Ovary (tissue), 9 donors: ENCODE measurements around the gene GFRA1. TPM values are rescaled to one million over a fixed set of nuclear protein-coding genes. Genes with fewer than 3 reads are reported as not detected.

Source experiments
- DNase-seq, 5 donors: peaks; one replicate each; pipeline ENCODE4 v3.0.0-alpha.2; 2019 to 2020
- H3K27ac ChIP-seq, 2 donors: fragments of 200-600 bp; one replicate each; pipeline versions ENCODE4 v1.5.1 to v1.8.0; 2019 to 2022
- H3K27me3 ChIP-seq: fragments of 200-600 bp; one replicate; pipeline ENCODE4 v1.8.0; 2022
- H3K36me3 ChIP-seq: fragments of 200-600 bp; sonication (generic); one replicate; pipeline ENCODE4 v1.5.1; 2019
- H3K4me1 ChIP-seq: one replicate; pipeline ENCODE4 v1.8.1; 2013; ENCODE audit warnings: mild to moderate bottlenecking, moderate library complexity; ENCODE audit not compliant: insufficient read depth
- H3K4me3 ChIP-seq: fragments of 200-600 bp; sonication (generic); one replicate; pipeline ENCODE4 v1.5.1; 2017
- H3K9me3 ChIP-seq, 2 donors: fragments of 200-600 bp in 1 of 2; sonication (generic) in 1 of 2; one replicate each; pipeline versions ENCODE4 v1.5.1 to v1.8.1; 2013 to 2019; ENCODE audit warnings: mild to moderate bottlenecking in 1 of 2, moderate library complexity in 1 of 2
- EP300 ChIP-seq: sonication (generic); formaldehyde crosslinking; IDR thresholded peaks from one replicate; pipeline ENCODE4 v1.6.1; 2017; ENCODE audit warnings: antibody characterized with exemption
- POLR2A ChIP-seq: fragments of 450-650 bp; IDR thresholded peaks from one replicate; pipeline ENCODE4 v1.6.1; 2017; ENCODE audit warnings: antibody characterized with exemption, mild to moderate bottlenecking, moderate library complexity
- WGBS, 3 donors: extraction: QIAGEN DNeasy Blood & Tissue Kit in 1 of 3; methylation state at CpG; one replicate each; pipeline versions ENCODE4 v1.1.5 to v1.1.7; 2013 to 2017; 5-methylcytosine and 5-hydroxymethylcytosine counted together
- intact Hi-C, 4 donors: fragments of 100-400 bp; cut with DNase I; formaldehyde crosslinking; loops; one replicate each; pipeline versions ENCODE4 v1.11.0 to v1.15.1; 2022 to 2023
- polyA plus RNA-seq, 2 donors: library from polyadenylated mRNA; stranded (reverse); fragments of 200-250 nt in 1 of 2; fragments of 350-450 nt in 1 of 2; fragmentation: Illumina TruSeq in 1 of 2; extraction: RNeasy Lipid Tissue Mini Kit (QIAGEN cat#74804) in 1 of 2; gene quantifications; one replicate each; pipeline ENCODE4 v1.2.3, GENCODE V29; 2013 to 2014
- total RNA-seq, 7 donors: library from RNA; depleted of rRNA in 2 of 7; stranded (reverse); fragments of >200 nt in 2 of 7; fragmentation: NEBNext Ultra II Directional in 3 of 7; extraction: Animal tissue kit (Norgen Biotek cat#: 25700) in 3 of 7; gene quantifications; one replicate each; pipeline versions ENCODE4 v1.1.0 to v1.2.4, GENCODE V29; 2016 to 2023
- TF ChIP-seq, protein P1 (sequence below), 3 donors: fragments of 450-650 bp in 2 of 3; fragments of 200-600 bp in 1 of 3; IDR thresholded peaks; one replicate each; pipeline versions ENCODE4 v1.5.1 to v1.8.0; 2016 to 2022; ENCODE audit warnings: antibody characterized with exemption in 3 of 3, mild to moderate bottlenecking in 1 of 3
- donor health status: DM: no; HTN: no; CAD: no; lungs with moderate emphysema.
- donor health status: DM: no; HTN: no; CAD: no.
- donor health status: Bipolar disorder and iron deficiency.
- donor health status: DM: yes; HTN: yes; CAD: no.
- donor health status: DM: no; HTN: no; CAD: no.
- donor health status: DM: yes; HTN: yes; CAD: no.

GFRA1 gene
- total and polyA plus RNA-seq, 9 donors = 3.1 to 28.4 (median 11.8) TPM

DNA sequence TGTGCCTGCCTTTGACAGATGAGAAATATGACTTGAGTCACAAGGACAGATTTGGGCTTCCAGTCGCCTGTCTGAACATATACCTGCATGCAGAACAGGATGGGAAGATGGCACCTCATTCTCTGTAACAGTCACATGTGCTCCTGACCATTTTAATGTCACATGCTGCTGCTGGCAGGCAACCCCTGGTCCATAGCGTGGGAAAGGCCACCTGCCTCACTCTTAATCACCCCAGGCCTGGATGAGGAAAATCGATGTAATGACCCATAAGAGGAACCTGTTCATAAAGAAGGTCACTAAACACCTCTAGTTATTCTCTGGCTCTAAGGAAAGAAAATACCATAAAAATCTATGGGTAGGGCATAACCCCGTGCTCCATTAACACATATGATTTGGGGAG, 110.2 kb downstream of the GFRA1 start:
- Histone ChIP-seq H3K4me3 (no peak overlapping the region), H3K27ac (no peak overlapping the region), H3K4me1 (no peaks in the 10 kb centered on the region), H3K9me3 (no peaks in the 10 kb centered on the region), H3K27me3 (no peaks in the 10 kb centered on the region), H3K36me3 (no peaks in the 10 kb centered on the region)
- WGBS, 3 donors = 91 to 92% (median 92%) methylated on average over 4 of the region's 4 CpGs
- intact Hi-C loops = no loop called here
- no peak for TF ChIP-seq POLR2A
- TF ChIP-seq, protein P1, sequence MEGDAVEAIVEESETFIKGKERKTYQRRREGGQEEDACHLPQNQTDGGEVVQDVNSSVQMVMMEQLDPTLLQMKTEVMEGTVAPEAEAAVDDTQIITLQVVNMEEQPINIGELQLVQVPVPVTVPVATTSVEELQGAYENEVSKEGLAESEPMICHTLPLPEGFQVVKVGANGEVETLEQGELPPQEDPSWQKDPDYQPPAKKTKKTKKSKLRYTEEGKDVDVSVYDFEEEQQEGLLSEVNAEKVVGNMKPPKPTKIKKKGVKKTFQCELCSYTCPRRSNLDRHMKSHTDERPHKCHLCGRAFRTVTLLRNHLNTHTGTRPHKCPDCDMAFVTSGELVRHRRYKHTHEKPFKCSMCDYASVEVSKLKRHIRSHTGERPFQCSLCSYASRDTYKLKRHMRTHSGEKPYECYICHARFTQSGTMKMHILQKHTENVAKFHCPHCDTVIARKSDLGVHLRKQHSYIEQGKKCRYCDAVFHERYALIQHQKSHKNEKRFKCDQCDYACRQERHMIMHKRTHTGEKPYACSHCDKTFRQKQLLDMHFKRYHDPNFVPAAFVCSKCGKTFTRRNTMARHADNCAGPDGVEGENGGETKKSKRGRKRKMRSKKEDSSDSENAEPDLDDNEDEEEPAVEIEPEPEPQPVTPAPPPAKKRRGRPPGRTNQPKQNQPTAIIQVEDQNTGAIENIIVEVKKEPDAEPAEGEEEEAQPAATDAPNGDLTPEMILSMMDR (IDR thresholded peaks at IDR 0.05) = no peak
- TF ChIP-seq EP300 = no peak
- no peak for DNase-seq

DNA sequence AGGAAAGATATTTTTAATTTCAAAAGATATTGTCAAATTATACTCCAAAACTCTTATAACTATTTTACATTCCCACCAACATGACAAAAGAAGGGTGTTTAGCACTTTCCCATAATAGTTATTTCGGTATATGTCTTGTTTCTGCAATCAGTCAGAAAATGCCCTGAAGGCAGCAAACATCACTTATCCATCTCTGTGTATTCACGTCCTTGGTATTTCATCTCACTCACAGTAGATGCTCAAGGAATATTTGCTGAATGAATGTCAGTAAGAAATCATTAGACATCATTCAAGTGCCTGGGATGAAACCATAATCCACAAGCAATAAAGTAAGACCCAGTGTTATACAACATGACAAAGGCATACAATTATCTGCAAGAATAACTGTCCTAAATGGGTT, 112.7 kb downstream of the GFRA1 start:
- Histone ChIP-seq H3K4me3 (no peak overlapping the region), H3K9me3 (no peaks in the 10 kb centered on the region), H3K4me1 (no peaks in the 10 kb centered on the region), H3K27me3 (no peaks in the 10 kb centered on the region), H3K27ac (no peak overlapping the region), H3K36me3 (no peaks in the 10 kb centered on the region)
- no peak for TF ChIP-seq POLR2A
- TF ChIP-seq, protein P1 (IDR thresholded peaks at IDR 0.05) = no peak
- no peak for TF ChIP-seq EP300
- intact Hi-C loops = no loop called here
- WGBS, 3 donors = 90 to 92% (median 91%) methylated on average over 2 of the region's 2 CpGs
- no peak for DNase-seq

DNA sequence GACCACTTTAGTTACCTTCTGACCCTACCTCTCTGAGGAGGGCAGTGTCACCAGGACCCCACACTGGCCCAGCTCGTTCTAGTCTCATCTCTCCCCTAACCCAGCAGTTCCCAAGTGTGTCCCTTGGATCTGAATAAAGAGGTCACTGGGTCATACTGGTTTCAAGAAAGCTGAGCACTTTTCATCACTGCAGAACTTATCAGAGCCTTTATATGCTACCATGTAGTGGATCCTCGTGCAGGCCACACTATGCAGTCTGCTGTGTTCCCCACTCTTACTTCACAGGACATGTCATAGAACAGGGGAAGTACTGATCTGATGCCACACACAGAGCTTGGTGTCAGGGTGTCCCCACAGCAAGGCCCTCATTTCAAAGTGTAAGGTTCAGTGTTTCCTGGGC, 113.8 kb downstream of the GFRA1 start:
- no peak for DNase-seq
- Histone ChIP-seq H3K27ac (no peak overlapping the region), H3K4me1 (no peaks in the 10 kb centered on the region), H3K9me3 (no peaks in the 10 kb centered on the region), H3K36me3 (no peaks in the 10 kb centered on the region), H3K27me3 (no peaks in the 10 kb centered on the region), H3K4me3 (no peak overlapping the region)
- WGBS, 3 donors = 94 to 97% (median 95%) methylated on average over 2 of the region's 2 CpGs
- intact Hi-C loops = no loop called here
- no peak for TF ChIP-seq EP300
- TF ChIP-seq POLR2A = no peak
- TF ChIP-seq, protein P1 (IDR thresholded peaks at IDR 0.05) = no peak

DNA sequence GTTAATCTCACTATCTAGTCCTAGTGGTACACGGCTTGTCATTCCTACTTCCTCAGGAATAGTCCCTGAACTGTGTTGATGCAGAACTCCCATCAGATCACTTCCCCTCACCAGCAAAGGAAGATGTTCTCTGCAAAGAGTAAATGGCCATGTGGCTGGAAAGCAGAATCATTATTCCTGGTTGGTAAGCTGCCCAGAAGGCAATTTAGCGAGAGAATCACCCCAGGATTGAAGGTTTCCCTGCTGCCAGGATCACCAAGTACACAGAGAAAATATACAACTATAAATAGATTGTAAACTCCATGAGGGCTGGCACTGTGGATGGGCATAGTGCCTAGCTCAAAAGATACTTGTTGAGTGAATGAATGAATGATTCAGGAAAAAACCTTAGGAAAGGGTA, 115.0 kb downstream of the GFRA1 start:
- intact Hi-C loops = no loop called here
- Histone ChIP-seq H3K9me3 (no peaks in the 10 kb centered on the region), H3K4me3 (no peak overlapping the region), H3K36me3 (no peaks in the 10 kb centered on the region), H3K27me3 (no peaks in the 10 kb centered on the region), H3K4me1 (no peaks in the 10 kb centered on the region), H3K27ac (no peak overlapping the region)
- TF ChIP-seq, protein P1 (IDR thresholded peaks at IDR 0.05) = no peak
- TF ChIP-seq POLR2A (no peak), EP300 (no peak)
- no peak for DNase-seq
- WGBS, 3 donors = 81 to 93% (median 82%) methylated on average over 2 of the region's 2 CpGs

DNA sequence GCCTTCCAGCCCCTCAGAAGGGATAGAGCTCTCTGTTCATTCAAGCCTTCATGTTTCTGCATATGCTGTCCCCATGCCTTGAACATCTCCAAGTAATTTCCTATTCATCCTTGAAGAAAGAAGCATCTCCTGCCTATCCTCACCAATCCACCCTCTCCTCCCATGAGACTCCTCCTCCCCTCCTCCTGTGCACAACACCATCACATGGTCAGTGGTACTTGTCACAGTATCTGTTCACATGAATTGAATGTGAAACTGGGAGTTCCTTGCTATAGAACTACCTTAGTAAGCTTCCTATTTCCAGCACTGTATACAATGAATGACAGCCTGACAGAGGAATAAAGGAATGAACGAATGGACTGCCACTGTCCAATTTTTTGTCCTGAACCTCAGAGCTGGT, 115.5 kb downstream of the GFRA1 start:
- Histone ChIP-seq H3K36me3 (no peaks in the 10 kb centered on the region), H3K27ac (no peak overlapping the region), H3K9me3 (no peaks in the 10 kb centered on the region), H3K4me3 (no peak overlapping the region), H3K4me1 (no peaks in the 10 kb centered on the region), H3K27me3 (no peaks in the 10 kb centered on the region)
- intact Hi-C loops = no loop called here
- 67 to 93% (median 89%) methylated on average over 1 of the region's 1 CpG for WGBS, 3 donors
- TF ChIP-seq, protein P1 (IDR thresholded peaks at IDR 0.05) = no peak
- TF ChIP-seq EP300 (no peak), POLR2A (no peak)
- no peak for DNase-seq
